HL-60 (cell line): ENCODE results near the gene URB1.

Source experiments
- DNase-seq, 2 experiments: peaks; one replicate each; pipeline ENCODE4 v3.0.0-alpha.2; 2010 to 2020; ENCODE audit warnings: low read depth in 1 of 2, low spot score in 1 of 2
- H3K27ac ChIP-seq: fragments of 250-450 bp; sonication (Bioruptor Pico); replicated peaks from 2 replicates; pipeline ENCODE4 v1.5.1; 2020; ENCODE audit warnings: mild to moderate bottlenecking, moderate library complexity
- H3K27me3 ChIP-seq: fragments of 250-450 bp; sonication (Bioruptor Pico); 2 replicates; pipeline ENCODE4 v1.5.1; 2021; ENCODE audit warnings: mild to moderate bottlenecking, moderate library complexity; ENCODE audit not compliant: insufficient read depth, poor library complexity, severe bottlenecking
- H3K4me3 ChIP-seq: replicated peaks from 2 replicates; pipeline ENCODE4 v1.5.1; 2011; ENCODE audit warnings: mild to moderate bottlenecking, control low read depth, low read length; ENCODE audit not compliant: insufficient read depth
- CTCF ChIP-seq: IDR thresholded peaks from one replicate; pipeline ENCODE4 v1.5.1; 2011; ENCODE audit warnings: low read length, control low read depth, inconsistent platforms; ENCODE audit not compliant: insufficient read depth
- GABPA ChIP-seq: IDR thresholded peaks from 2 replicates; pipeline ENCODE4 v1.6.1; 2012; ENCODE audit warnings: low read depth
- POLR2AphosphoS5 ChIP-seq: IDR thresholded peaks from 2 replicates; pipeline ENCODE4 v1.6.1; 2012; ENCODE audit warnings: low read depth
- REST ChIP-seq: IDR thresholded peaks from 2 replicates; pipeline ENCODE4 v1.6.1; 2012; ENCODE audit warnings: low read depth; ENCODE audit not compliant: insufficient replicate concordance
- SPI1 ChIP-seq: IDR thresholded peaks from 2 replicates; pipeline ENCODE4 v1.6.1; 2012; ENCODE audit warnings: low read depth, mild to moderate bottlenecking, borderline replicate concordance

URB1 gene

GRCh38 chr21:32389337-32390015 is 3.3 kb downstream of the URB1 start:
- Histone ChIP-seq H3K4me3 (no peak overlapping the region), H3K27me3 (no peaks in the 10 kb centered on the region), H3K27ac (no peak overlapping the region)
- TF ChIP-seq CTCF = no peak
- TF ChIP-seq POLR2AphosphoS5 = no peak
- TF ChIP-seq GABPA = no peak
- TF ChIP-seq SPI1 = no peak
- no peak for TF ChIP-seq REST
- DNase-seq = no peak

GRCh38 chr21:32388306-32388705 is 4.5 kb downstream of the URB1 start:
- Histone ChIP-seq H3K4me3 (no peak overlapping the region), H3K27me3 (no peaks in the 10 kb centered on the region), H3K27ac (no peak overlapping the region)
- no peak for DNase-seq
- TF ChIP-seq POLR2AphosphoS5 (no peak), GABPA (no peak), SPI1 (no peak), REST (no peak), CTCF (no peak)

GRCh38 chr21:32387151-32387550 is 5.7 kb downstream of the URB1 start:
- no peak overlapping the region for H3K4me3 ChIP-seq
- no peak for DNase-seq
- no peaks in the 10 kb centered on the region for H3K27me3 ChIP-seq
- TF ChIP-seq GABPA (no peak), POLR2AphosphoS5 (no peak), REST (no peak), CTCF (no peak), SPI1 (no peak)
- H3K27ac ChIP-seq = no peak overlapping the region
